ENCODE results near the gene PIEZO2.

The PIEZO2 gene

DNA sequence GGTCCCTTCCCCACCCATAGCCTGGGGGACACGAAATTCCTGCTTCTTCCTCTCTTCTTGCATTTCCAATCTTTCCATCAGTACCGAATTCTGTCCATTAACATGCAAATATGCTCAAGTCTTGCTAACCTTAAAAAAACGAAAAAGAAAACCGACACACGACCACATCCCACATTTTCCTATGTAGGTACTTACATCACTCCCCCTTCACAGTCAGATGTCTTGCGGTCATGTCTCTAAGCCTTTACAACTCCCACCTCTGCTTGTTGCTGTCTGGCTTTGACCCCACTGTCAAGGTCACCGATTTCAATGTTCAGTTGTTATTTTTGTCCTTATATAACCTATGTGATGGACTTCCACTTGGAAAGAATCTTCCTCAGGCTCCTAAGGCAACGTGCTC is 404.1 kb downstream of the PIEZO2 start:
- Histone ChIP-seq H3K4me3 (ENCODE audit: low read depth in 1 of 2, low read length in 2 of 2) (no peak overlapping the region), H3K36me3 (ENCODE audit: insufficient read depth, low read length) (no peaks in the 10 kb centered on the region), H3K27me3 (ENCODE audit: control insufficient read depth in 1 of 2, insufficient read depth in 2 of 2, low read length in 2 of 2) (no peaks in the 10 kb centered on the region), H3K4me1 (ENCODE audit: insufficient read depth, low read length) (no peaks in the 10 kb centered on the region), H3K27ac (ENCODE audit: low read depth, low read length) (no peak overlapping the region), H3K9ac (ENCODE audit: low read length) (no peak overlapping the region), H3K9me3 (ENCODE audit: low read length) (no peaks in the 10 kb centered on the region)

DNA sequence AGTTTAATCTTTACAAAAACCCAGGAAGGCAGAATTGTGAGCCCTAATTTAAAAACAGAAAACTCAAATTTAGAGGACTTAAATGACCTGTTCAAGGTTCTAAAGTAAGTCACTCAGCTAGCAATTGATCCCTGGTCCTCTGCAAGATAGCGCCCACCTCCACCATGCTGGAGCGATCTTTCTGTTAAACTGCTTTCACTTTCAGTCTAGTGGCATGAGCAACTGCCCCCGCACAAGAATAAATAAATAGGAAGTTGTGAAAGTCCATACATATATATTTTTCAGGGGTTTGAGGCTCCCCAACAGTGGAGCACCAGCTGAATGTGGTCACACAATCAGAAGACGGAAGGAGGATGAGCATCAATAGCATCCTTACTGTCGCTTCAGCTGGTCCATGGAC is 405.6 kb downstream of the PIEZO2 start:
- no peaks in the 10 kb centered on the region for H3K36me3 ChIP-seq (ENCODE audit: insufficient read depth, low read length)
- no peaks in the 10 kb centered on the region for H3K27me3 ChIP-seq (ENCODE audit: control insufficient read depth in 1 of 2, insufficient read depth in 2 of 2, low read length in 2 of 2)
- H3K9me3 ChIP-seq (ENCODE audit: low read length), result no peaks in the 10 kb centered on the region
- no peak overlapping the region for H3K4me3 ChIP-seq (ENCODE audit: low read depth in 1 of 2, low read length in 2 of 2)
- no peak overlapping the region for H3K27ac ChIP-seq (ENCODE audit: low read depth, low read length)
- H3K4me1 ChIP-seq (ENCODE audit: insufficient read depth, low read length), result no peaks in the 10 kb centered on the region
- H3K9ac ChIP-seq (ENCODE audit: low read length), result no peak overlapping the region

DNA sequence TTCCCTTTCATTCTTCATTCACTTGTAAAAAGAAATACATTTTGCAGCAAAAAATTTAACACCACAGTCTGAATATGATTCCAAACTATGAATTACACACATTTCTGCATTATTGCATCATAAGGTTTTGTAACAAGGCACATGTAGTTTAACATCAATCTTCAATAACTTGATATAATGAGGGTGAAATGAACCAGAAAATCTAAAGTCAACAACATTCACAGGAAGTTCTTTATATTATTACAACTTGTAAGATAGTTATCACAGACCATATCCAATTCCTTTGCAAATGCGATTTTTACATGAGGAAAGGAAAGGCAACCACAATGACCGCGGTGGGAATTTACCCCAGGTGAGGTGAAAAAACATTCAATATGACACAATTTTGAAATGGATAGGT is 410.2 kb downstream of the PIEZO2 start:
- Histone ChIP-seq H3K36me3 (ENCODE audit: insufficient read depth, low read length) (no peaks in the 10 kb centered on the region), H3K27ac (ENCODE audit: low read depth, low read length) (no peak overlapping the region), H3K4me1 (ENCODE audit: insufficient read depth, low read length) (no peaks in the 10 kb centered on the region), H3K27me3 (ENCODE audit: control insufficient read depth in 1 of 2, insufficient read depth in 2 of 2, low read length in 2 of 2) (no peaks in the 10 kb centered on the region), H3K4me3 (ENCODE audit: low read depth in 1 of 2, low read length in 2 of 2) (no peak overlapping the region), H3K9ac (ENCODE audit: low read length) (no peak overlapping the region), H3K9me3 (ENCODE audit: low read length) (no peaks in the 10 kb centered on the region)

DNA sequence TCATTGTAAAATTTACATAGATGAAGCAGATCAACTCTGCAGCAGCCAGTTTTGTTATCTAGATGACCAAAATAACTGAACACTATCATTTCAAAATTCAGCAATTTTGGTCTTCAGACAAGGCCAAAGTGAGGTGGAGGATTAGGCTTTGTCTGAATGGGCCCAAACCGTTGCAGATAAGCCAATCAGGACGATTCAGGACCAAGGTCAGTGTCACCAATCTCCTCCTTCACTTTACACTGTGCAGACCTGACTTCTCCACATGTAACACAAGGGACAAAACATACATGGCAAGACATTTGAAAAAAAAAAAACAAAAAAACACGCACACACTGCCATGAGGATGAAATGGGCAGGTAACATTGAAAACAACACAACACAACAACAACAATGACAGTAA is 412.4 kb downstream of the PIEZO2 start:
- H3K27me3 ChIP-seq (ENCODE audit: control insufficient read depth in 1 of 2, insufficient read depth in 2 of 2, low read length in 2 of 2), result no peaks in the 10 kb centered on the region
- no peaks in the 10 kb centered on the region for H3K9me3 ChIP-seq (ENCODE audit: low read length)
- H3K4me3 ChIP-seq (ENCODE audit: low read depth in 1 of 2, low read length in 2 of 2), result no peak overlapping the region
- H3K9ac ChIP-seq (ENCODE audit: low read length), result no peak overlapping the region
- no peak overlapping the region for H3K27ac ChIP-seq (ENCODE audit: low read depth, low read length)
- H3K36me3 ChIP-seq (ENCODE audit: insufficient read depth, low read length), result no peaks in the 10 kb centered on the region
- H3K4me1 ChIP-seq (ENCODE audit: insufficient read depth, low read length), result no peaks in the 10 kb centered on the region

DNA sequence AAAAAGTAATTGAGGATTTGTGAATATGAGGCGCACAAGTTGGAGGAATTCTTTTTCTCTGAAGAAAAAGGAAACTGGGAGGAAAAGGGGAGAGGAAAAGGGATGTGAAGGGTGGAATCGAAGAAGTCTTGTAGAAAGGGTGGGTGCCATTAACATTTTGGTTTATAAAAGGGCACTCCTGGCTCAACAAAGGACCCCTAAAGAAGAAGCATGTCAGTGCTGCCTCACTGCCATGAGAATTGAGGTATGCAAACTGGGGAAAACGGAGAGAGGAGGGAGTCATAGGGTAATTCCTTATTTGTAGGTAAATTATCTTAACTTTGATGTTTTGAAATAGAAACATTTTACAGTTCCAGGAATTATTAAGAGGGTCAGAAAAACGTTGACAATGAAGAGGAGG is 416.4 kb downstream of the PIEZO2 start:
- no peak overlapping the region for H3K27ac ChIP-seq (ENCODE audit: low read depth, low read length)
- no peak overlapping the region for H3K4me3 ChIP-seq (ENCODE audit: low read depth in 1 of 2, low read length in 2 of 2)
- H3K9me3 ChIP-seq (ENCODE audit: low read length), result no peaks in the 10 kb centered on the region
- H3K4me1 ChIP-seq (ENCODE audit: insufficient read depth, low read length), result no peaks in the 10 kb centered on the region
- H3K27me3 ChIP-seq (ENCODE audit: control insufficient read depth in 1 of 2, insufficient read depth in 2 of 2, low read length in 2 of 2), result no peaks in the 10 kb centered on the region
- H3K36me3 ChIP-seq (ENCODE audit: insufficient read depth, low read length), result no peaks in the 10 kb centered on the region
- no peak overlapping the region for H3K9ac ChIP-seq (ENCODE audit: low read length)

DNA sequence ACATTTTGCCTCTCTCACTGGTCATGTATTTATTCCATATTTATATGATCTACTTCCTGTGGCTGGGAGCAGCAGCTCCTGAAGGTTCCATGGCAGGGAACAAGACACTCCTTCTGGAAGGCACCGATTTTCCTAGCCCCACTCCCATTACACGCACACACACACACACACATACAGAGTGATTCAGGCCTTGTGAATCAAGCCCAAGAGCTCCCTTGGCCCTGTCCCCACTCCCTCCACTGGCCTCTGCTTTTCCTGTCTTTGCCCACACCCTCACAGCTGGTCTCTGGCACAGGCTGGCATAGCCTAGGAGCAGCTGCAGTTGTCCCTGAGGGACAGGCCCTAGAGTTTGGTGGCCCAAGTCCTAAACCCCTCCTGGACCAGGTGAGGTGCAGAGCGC is 421.9 kb downstream of the PIEZO2 start:
- no peak overlapping the region for H3K27ac ChIP-seq (ENCODE audit: low read depth, low read length)
- no peak overlapping the region for H3K9ac ChIP-seq (ENCODE audit: low read length)
- H3K4me1 ChIP-seq (ENCODE audit: insufficient read depth, low read length), result no peaks in the 10 kb centered on the region
- H3K4me3 ChIP-seq (ENCODE audit: low read depth in 1 of 2, low read length in 2 of 2), result no peak overlapping the region
- no peaks in the 10 kb centered on the region for H3K27me3 ChIP-seq (ENCODE audit: control insufficient read depth in 1 of 2, insufficient read depth in 2 of 2, low read length in 2 of 2)
- H3K36me3 ChIP-seq (ENCODE audit: insufficient read depth, low read length), result no peaks in the 10 kb centered on the region
- H3K9me3 ChIP-seq (ENCODE audit: low read length), result no peaks in the 10 kb centered on the region

DNA sequence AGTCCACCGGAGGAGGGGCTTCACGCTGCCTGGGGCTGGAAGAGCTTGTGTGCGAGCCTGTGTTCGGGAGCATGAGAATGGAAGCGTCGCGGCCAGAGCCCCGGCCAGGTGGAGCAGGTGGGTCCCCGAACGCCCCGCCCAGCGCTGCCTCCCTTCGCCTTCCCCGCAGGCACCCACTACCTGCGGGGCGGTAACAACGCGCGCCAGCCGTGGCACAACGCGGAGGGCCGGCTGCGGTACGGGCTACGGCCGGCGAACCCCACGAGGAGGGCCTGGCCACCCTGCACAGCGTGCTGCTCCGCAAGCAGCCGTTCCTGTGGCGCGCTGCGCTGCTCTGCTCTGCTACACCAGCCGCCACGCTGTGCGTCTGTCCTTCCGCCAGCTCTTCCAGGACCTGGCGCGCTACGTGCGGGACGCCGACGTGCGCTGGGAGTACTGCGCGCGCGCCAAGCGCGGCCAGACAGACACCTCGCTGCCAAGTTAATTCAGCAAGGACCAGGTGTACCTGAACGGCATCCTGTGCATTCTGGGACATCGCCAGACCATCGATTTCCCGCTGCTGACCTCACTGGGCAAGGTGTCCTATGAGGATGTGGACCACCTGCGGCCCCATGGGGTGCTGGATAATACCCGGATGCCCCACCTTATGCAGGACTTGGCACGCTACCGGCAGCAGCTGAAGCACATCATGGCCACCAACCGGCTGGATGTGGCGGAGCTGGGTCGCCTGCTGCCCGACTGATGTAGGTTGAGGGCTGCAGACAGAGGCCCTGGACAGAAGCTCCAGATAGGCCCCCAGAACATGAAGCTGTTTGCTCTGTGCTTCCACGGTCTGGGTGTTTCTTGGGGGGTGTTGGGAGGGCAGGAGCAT is 422.9 kb downstream of the PIEZO2 start:
- H3K9ac ChIP-seq (ENCODE audit: low read length), result no peak overlapping the region

DNA sequence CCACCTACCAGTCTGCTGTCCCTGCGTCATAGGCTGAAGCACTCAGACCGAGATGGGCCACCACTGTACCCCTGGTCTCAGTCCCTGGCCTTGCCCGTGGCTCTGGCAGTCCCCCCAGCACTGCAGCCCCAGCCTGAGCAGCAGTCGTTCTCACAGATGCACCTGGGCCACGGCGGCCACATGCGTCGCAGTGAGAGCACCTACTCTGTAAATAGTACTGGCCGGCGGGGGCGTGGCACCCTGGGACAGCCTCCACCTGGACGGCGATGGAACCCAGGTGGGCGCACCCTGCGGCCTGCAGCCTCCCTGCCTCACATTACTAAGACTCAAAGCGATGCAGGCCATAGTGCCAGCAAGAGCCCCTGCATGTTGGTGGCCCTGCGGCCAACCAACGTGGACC is 424.7 kb downstream of the PIEZO2 start:
- Histone ChIP-seq H3K27ac (ENCODE audit: low read depth, low read length) (no peak overlapping the region), H3K9ac (ENCODE audit: low read length) (no peak overlapping the region), H3K9me3 (ENCODE audit: low read length) (no peaks in the 10 kb centered on the region), H3K4me1 (ENCODE audit: insufficient read depth, low read length) (no peaks in the 10 kb centered on the region), H3K27me3 (ENCODE audit: control insufficient read depth in 1 of 2, insufficient read depth in 2 of 2, low read length in 2 of 2) (no peaks in the 10 kb centered on the region), H3K36me3 (ENCODE audit: insufficient read depth, low read length) (no peaks in the 10 kb centered on the region), H3K4me3 (ENCODE audit: low read depth in 1 of 2, low read length in 2 of 2) (no peak overlapping the region)

More for the DNA sequence above, 422.9 kb downstream of the PIEZO2 start:
- H3K27ac ChIP-seq (ENCODE audit: low read depth, low read length), result no peak overlapping the region
- H3K27me3 ChIP-seq (ENCODE audit: control insufficient read depth in 1 of 2, insufficient read depth in 2 of 2, low read length in 2 of 2), result no peaks in the 10 kb centered on the region
- no peaks in the 10 kb centered on the region for H3K9me3 ChIP-seq (ENCODE audit: low read length)
- H3K36me3 ChIP-seq (ENCODE audit: insufficient read depth, low read length), result no peaks in the 10 kb centered on the region
- no peak overlapping the region for H3K4me3 ChIP-seq (ENCODE audit: low read depth in 1 of 2, low read length in 2 of 2)
- no peaks in the 10 kb centered on the region for H3K4me1 ChIP-seq (ENCODE audit: insufficient read depth, low read length)

DNA sequence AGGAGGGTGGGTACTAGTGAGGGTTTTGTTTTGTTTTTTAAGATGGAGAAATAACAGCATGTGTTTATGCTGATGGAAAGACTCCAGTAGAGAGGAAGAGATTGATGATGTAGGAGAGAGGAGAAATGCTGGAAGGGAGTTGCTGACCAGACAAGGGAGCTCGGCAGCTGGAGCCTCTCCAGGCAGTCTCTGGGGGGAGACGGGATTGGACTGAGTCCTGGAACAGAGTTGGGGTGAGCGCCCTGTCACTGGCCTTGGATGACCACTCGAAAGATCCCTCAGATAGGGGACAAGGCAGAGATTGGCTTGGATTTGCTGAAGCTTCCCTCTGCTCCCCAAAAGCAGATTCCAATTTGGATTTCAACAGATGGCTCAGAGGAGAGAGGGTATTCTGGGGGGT is 425.9 kb downstream of the PIEZO2 start:
- Histone ChIP-seq H3K27me3 (ENCODE audit: control insufficient read depth in 1 of 2, insufficient read depth in 2 of 2, low read length in 2 of 2) (no peaks in the 10 kb centered on the region), H3K4me3 (ENCODE audit: low read depth in 1 of 2, low read length in 2 of 2) (no peak overlapping the region), H3K9ac (ENCODE audit: low read length) (no peak overlapping the region), H3K9me3 (ENCODE audit: low read length) (no peaks in the 10 kb centered on the region), H3K27ac (ENCODE audit: low read depth, low read length) (no peak overlapping the region), H3K4me1 (ENCODE audit: insufficient read depth, low read length) (no peaks in the 10 kb centered on the region), H3K36me3 (ENCODE audit: insufficient read depth, low read length) (no peaks in the 10 kb centered on the region)

DNA sequence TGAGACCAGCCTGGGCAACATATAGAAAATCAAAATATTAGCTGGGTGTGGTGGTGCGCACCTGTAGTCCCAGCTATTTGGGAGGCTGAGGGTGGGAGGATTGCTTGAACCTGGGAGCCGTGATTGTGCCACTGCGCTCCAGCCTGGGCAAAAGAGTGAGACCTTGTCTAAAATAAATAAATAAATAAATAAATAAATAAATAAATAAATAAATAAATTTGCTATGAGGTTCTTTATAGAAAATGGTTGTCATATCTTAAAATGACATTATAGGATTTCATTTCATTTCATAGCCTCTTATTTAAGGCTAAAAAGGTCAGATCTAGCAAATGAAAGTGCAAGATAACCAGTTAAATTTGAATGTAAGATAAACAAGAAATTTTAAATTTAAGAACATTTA is 430.6 kb downstream of the PIEZO2 start:
- Histone ChIP-seq H3K27me3 (ENCODE audit: control insufficient read depth in 1 of 2, insufficient read depth in 2 of 2, low read length in 2 of 2) (no peaks in the 10 kb centered on the region), H3K9me3 (ENCODE audit: low read length) (no peaks in the 10 kb centered on the region), H3K4me1 (ENCODE audit: insufficient read depth, low read length) (no peaks in the 10 kb centered on the region), H3K4me3 (ENCODE audit: low read depth in 1 of 2, low read length in 2 of 2) (no peak overlapping the region), H3K36me3 (ENCODE audit: insufficient read depth, low read length) (no peaks in the 10 kb centered on the region), H3K27ac (ENCODE audit: low read depth, low read length) (no peak overlapping the region), H3K9ac (ENCODE audit: low read length) (no peak overlapping the region)

DNA sequence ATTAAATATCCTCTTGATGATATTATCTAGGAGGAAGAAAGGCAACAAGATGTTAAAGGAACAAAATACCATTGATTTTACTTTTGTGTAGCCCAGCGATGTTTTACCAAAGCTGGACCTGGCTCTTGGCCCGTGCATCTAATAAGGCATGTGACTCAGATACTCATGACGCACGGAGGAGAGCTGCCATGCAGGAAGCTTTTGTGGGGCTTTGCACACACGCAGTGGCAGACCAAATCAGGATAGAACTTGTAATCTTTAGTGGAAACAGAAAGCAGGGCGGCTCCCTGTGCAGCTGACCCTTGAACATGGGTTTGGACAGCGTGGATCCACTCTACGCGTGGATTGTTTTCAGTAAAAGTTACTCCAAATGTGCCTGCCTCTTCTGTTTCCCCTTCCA is 433.6 kb downstream of the PIEZO2 start:
- Histone ChIP-seq H3K4me1 (ENCODE audit: insufficient read depth, low read length) (no peaks in the 10 kb centered on the region), H3K9me3 (ENCODE audit: low read length) (no peaks in the 10 kb centered on the region), H3K4me3 (ENCODE audit: low read depth in 1 of 2, low read length in 2 of 2) (no peak overlapping the region), H3K36me3 (ENCODE audit: insufficient read depth, low read length) (no peaks in the 10 kb centered on the region), H3K27me3 (ENCODE audit: control insufficient read depth in 1 of 2, insufficient read depth in 2 of 2, low read length in 2 of 2) (no peaks in the 10 kb centered on the region), H3K27ac (ENCODE audit: low read depth, low read length) (no peak overlapping the region), H3K9ac (ENCODE audit: low read length) (no peak overlapping the region)

DNA sequence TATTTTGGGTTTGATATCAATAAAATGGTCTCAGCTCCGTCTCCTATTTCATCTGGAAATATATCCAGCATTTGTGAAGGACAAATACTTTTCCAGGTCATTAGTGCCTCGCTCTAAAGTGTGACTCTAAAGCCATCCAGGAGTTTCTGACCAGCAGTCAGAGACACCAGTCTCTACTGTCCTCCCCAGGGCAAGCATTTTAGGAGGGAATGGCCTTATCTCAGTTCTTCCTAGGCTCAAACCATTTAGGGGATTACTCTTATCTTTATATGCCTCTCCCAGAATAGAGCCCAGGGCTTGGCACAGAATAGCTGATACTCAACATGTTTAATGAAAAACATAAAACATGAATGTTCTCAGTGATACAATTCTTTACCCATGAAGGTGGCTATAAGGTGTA is 436.0 kb downstream of the PIEZO2 start:
- Histone ChIP-seq H3K4me1 (ENCODE audit: insufficient read depth, low read length) (no peaks in the 10 kb centered on the region), H3K9me3 (ENCODE audit: low read length) (no peaks in the 10 kb centered on the region), H3K4me3 (ENCODE audit: low read depth in 1 of 2, low read length in 2 of 2) (no peak overlapping the region), H3K27ac (ENCODE audit: low read depth, low read length) (no peak overlapping the region), H3K9ac (ENCODE audit: low read length) (no peak overlapping the region), H3K36me3 (ENCODE audit: insufficient read depth, low read length) (no peaks in the 10 kb centered on the region), H3K27me3 (ENCODE audit: control insufficient read depth in 1 of 2, insufficient read depth in 2 of 2, low read length in 2 of 2) (no peaks in the 10 kb centered on the region)

Measured in muscle layer of colon (tissue), 2 donors.